Measurements from ENCODE around the gene ELF1.

DNA sequence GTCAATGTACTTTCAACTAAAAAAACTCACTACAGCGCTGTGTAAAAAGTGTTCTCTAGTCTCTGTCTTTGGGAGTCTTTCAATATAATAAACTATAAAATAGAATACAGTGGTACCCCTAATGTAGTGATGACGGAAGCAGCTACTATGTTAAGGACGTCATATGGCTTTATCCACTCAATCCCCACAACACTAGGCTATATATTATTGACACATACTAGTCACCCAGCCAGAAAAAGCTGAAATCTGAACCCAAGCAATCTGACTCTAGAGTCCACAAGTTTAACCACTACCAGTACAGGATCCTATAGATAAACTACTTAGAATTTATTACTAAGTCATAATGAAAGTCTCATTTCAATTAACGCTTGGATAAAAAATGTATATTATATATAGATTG lies 48.3 kb downstream of the ELF1 start:
- TF ChIP-seq JUND (IDR thresholded peaks at IDR 0.05) (no peak), YY1 (IDR thresholded peaks at IDR 0.05; ENCODE audit: low read depth) (no peak), NRF1 (IDR thresholded peaks at IDR 0.05; ENCODE audit: low read depth, low read length) (no peak), EZH2phosphoT487 (IDR thresholded peaks at IDR 0.05; ENCODE audit: borderline replicate concordance, low read depth) (no peak), RAD21 (IDR thresholded peaks at IDR 0.05; ENCODE audit: low read length) (no peak), RFX5 (IDR thresholded peaks at IDR 0.05; ENCODE audit: low read length) (no peak), MXI1 (IDR thresholded peaks at IDR 0.05; ENCODE audit: low read depth, low read length) (no peak), POLR2AphosphoS5 (IDR thresholded peaks at IDR 0.05; ENCODE audit: low read depth, low read length) (no peak), TCF12 (IDR thresholded peaks at IDR 0.05) (no peak)
- TF ChIP-seq, protein P1, sequence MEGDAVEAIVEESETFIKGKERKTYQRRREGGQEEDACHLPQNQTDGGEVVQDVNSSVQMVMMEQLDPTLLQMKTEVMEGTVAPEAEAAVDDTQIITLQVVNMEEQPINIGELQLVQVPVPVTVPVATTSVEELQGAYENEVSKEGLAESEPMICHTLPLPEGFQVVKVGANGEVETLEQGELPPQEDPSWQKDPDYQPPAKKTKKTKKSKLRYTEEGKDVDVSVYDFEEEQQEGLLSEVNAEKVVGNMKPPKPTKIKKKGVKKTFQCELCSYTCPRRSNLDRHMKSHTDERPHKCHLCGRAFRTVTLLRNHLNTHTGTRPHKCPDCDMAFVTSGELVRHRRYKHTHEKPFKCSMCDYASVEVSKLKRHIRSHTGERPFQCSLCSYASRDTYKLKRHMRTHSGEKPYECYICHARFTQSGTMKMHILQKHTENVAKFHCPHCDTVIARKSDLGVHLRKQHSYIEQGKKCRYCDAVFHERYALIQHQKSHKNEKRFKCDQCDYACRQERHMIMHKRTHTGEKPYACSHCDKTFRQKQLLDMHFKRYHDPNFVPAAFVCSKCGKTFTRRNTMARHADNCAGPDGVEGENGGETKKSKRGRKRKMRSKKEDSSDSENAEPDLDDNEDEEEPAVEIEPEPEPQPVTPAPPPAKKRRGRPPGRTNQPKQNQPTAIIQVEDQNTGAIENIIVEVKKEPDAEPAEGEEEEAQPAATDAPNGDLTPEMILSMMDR (IDR thresholded peaks at IDR 0.05): no peak
- TF ChIP-seq, protein P2, sequence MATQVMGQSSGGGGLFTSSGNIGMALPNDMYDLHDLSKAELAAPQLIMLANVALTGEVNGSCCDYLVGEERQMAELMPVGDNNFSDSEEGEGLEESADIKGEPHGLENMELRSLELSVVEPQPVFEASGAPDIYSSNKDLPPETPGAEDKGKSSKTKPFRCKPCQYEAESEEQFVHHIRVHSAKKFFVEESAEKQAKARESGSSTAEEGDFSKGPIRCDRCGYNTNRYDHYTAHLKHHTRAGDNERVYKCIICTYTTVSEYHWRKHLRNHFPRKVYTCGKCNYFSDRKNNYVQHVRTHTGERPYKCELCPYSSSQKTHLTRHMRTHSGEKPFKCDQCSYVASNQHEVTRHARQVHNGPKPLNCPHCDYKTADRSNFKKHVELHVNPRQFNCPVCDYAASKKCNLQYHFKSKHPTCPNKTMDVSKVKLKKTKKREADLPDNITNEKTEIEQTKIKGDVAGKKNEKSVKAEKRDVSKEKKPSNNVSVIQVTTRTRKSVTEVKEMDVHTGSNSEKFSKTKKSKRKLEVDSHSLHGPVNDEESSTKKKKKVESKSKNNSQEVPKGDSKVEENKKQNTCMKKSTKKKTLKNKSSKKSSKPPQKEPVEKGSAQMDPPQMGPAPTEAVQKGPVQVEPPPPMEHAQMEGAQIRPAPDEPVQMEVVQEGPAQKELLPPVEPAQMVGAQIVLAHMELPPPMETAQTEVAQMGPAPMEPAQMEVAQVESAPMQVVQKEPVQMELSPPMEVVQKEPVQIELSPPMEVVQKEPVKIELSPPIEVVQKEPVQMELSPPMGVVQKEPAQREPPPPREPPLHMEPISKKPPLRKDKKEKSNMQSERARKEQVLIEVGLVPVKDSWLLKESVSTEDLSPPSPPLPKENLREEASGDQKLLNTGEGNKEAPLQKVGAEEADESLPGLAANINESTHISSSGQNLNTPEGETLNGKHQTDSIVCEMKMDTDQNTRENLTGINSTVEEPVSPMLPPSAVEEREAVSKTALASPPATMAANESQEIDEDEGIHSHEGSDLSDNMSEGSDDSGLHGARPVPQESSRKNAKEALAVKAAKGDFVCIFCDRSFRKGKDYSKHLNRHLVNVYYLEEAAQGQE (IDR thresholded peaks at IDR 0.05; ENCODE audit: low read depth, low read length): no peak
- TF ChIP-seq, protein P3, sequence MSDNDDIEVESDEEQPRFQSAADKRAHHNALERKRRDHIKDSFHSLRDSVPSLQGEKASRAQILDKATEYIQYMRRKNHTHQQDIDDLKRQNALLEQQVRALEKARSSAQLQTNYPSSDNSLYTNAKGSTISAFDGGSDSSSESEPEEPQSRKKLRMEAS (IDR thresholded peaks at IDR 0.05; ENCODE audit: low read depth): no peak

Measured in SK-N-SH (cell line).